Body of pancreas (tissue), 4 donors: ENCODE measurements around the gene TBCK.
A peak's percentile ranks its signal among the peaks of the same experiment; 100 is the strongest.

Experiments
- CTCF ChIP-seq, 7 experiments: fragments of 450-650 bp in 4 of 7; fragments of 200-600 bp in 3 of 7; sonication (generic) in 3 of 7; IDR thresholded peaks; one replicate each; pipeline ENCODE4 v1.5.1; 2016 to 2019; ENCODE audit warnings: antibody characterized with exemption in 7 of 7
- POLR2A ChIP-seq, 3 donors: fragments of 450-650 bp; IDR thresholded peaks; one replicate each; pipeline ENCODE4 v1.6.1; 2016; ENCODE audit warnings: antibody characterized with exemption in 3 of 3, mild to moderate bottlenecking in 2 of 3

GRCh38 chr4:106315968-106316772 lies at the start of gene TBCK, which contains the start of gene AIMP1:
- TF ChIP-seq CTCF (IDR thresholded peaks at IDR 0.05) (peak in 2 of 7 experiments; percentile 8 to 14), POLR2A (IDR thresholded peaks at IDR 0.05) (peak; percentile 67 to 94 (median 94))
